Stimulated activated CD4-positive, alpha-beta T cell treated with anti-CD3 and anti-CD28 coated beads, Interleukin-15, amount 100 ng/mL, for 24 hours (primary cell): ENCODE measurements around the gene MVD.
A peak's percentile ranks its signal among the peaks of the same experiment; 100 is the strongest.
"Not testable (repeated sequence)": the region's sequence is repeated elsewhere in the genome, so short reads cannot be mapped to it uniquely, and the experiment has no call there.

Experiments used
- DNase-seq: peaks from one replicate; pipeline ENCODE4 v3.0.0-alpha.2; 2020

Gene MVD

DNA sequence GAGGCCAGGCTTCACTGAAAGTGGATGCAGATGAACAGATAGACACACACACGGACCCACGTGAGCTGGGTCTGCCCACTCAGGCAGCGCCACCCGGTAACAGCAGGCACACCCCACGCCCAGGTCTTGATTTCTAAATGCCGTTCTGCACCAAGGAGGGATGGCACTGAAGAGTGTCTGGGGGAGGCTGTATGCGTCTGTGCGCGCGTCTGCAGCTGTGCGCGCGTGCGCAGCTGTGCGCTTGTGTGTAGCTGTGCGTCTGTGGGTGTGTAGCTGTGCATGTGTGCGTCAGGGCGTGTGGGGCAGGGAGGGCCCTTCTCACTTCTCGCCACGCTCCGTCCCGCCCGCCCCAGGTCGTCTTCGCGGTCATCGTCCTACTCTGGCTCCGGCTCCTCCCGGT lies 40.0 kb downstream of the MVD start:
- no peak for DNase-seq

GRCh38 chr16:88622125-88622524 lies 40.8 kb downstream of the MVD start:
- DNase-seq: no peak

DNA sequence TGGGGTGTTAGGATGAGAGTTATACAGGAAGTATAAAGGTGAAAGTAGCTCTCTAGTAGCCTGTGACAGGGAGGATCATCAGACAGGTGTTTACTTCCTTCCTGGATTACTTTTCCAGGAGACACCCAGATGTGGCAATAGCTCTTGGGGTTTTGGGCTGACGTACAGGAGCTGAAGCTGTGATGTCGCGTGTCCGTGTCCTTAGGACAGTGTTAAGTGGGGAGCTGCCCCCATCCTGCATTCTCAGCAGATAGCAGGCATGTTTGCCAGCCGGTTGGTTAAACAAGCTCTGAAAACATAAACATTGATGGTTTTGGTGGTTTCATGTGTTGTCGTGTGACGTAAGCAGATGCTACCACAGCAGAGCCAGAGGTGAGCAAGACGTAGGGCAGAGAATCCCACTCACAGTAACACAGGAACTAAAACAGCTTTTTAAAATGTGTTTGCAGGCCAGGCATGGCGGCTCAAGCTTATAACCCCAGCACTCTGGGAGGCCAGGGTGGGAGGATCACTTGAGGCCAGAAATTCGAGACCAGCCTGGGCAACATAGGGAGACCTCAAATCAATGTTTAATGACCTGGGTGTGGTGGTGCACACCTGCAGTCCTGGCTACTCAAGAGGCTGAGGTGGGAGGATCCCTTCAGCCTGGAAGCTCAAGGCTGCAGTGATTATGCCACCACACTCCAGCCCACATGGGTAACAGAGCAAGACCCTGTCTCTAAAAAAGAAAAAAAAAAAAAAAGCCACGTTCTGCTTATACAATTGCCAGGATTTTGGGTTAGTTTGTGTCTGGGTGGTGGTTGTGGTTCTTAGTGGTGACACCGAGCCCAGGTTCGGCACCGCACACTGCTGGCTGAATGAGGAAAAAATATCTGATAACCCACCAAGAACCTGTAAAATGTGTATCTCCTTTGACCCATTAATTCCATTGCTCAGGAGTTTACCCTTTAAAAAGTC lies 42.8 kb downstream of the MVD start:
- DNase-seq: peak; percentile 34

DNA sequence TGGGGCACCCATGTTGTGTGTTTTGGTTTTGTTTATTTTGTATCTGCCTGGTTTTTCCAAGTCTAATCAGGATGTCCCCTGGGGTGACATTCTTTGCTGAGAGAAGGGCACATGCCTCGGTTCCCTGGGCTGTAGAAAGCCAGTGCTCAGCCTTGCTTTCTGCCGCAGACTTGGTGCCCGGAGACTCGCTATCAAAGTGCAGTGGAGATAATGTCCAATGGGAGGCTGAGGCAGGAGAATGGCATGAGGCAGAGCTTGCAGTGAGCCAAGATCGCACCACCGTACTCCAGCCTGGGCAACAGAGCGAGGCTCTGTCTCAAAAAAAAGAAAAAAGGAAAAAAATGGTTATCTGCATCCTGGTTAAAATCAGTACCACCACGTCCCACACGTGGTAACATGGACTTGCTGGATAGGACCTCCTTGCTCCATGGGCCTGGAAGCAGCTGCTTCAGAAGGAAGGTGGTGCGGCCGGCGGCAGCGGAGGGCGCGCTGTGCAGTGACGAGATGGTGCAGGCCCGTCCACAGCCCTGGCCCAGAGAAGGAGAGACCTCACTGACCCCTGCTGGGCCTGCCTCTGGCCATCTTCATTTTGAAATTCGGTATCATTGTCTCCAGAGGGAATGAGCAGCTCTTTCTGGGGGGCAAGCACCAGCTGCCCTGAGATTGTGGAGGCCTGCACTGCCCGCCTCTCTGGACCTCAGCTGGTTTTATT lies 43.8 kb downstream of the MVD start:
- no peak for DNase-seq

DNA sequence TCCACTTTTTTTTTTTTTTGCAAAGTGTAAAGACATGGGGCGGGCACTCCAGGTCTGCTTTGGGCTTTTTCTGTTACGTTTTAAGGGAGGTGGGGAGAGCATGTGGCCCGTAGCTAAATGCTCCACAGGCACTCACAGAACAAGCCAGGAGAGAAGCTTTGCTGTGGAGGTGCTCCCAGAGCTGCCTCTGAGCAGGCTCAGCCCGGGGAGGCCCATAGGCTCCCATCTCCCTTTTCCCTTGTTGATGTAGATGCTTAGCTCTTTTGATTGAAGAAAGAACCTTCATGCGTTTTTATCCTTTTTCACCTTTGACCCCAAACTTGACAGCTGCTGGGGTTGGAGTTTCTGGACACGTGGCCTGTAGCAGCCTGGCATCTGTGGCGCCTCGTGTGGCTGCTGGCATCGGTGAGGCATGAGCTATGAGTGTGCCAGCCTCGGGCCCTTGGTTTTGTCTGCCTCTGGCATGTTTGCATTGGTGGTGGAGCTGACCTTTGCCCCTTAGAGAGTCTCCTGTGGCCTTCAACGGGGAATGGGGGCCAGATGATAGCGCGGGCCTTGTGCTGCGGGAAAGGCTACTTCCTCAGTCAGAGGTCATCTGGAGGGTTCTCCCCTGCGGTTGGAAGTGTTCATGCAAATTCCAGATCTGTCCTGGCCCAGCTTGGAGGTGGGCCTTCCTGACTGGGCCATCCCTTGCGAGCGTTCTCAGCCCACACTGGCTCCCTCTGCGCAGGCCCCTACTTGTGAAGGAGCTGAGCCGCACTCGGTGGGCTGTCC lies 44.5 kb downstream of the MVD start:
- no peak for DNase-seq

DNA sequence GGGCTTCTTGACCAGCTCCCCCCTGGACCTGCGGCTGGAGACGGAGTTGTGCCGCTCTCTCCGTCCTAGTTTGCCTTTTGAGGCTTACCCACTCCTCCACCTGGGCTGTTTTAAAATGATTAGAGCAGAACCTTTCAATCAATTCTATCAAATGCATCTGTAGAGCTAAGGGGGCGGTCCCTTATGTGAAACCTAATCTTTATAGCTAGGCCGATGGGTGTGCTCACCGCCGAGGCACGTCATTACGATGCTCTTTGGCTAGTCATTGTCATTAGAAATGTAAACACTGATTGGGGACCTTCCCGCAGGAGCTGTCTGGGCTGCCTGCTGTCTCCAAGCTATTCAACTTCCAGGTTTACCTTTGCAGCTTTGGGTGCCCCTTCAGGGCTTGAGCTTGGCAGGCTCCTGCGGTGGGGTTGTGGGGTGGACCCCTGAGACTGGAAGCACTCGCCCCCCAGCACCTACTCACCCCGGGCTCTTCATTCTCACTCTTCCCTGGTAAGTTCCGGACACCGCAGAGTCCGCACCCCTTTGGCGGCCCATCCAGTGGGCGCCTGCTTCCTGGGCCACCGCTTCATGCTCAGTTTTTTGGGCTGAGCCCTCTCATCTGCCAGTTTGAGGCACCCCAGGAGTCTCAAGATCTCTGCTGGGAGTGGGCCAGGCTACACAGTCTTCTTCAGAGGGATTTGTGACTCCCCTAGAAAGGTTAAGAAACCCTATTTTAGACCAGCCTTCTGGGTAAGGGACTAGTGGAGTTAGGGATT lies 45.4 kb downstream of the MVD start:
- DNase-seq: no peak

GRCh38 chr16:88616736-88617135 lies 46.2 kb downstream of the MVD start:
- DNase-seq: no peak

GRCh38 chr16:88616320-88616719 lies 46.6 kb downstream of the MVD start:
- DNase-seq: no peak

DNA sequence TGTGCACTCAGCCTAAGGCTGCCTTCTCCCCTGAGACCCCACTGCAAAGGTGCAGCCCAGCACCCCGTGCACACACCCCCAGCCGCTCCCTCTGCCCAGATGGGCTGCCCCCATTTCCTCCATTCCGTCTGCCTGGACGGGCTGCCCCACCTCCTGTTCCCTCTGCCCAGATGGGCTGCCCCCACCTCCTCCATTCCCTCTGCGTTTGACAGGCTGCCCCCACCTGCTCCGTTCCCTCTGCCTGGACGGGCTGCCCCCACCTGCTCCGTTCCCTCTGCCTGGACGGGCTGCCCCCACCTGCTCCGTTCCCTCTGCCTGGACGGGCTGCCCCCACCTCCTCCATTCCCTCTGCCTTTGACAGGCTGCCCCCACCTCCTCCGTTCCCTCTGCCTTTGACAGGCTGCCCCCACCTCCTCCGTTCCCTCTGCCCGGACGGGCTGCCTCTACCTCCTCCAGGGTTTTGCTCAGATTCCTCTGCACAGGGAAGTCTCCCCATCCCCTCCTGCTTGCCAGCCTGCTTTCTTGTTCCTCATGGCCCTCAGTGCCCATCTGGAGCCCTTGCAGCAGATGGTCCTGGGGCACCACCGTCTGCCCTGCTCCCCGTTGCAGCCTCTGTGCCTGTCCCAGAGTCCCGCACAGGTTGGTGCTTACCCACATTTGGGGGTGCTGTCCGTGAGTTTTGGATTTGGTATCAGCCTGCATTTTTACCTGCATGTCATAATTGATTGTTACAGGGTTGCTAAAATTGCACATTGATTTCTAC lies 47.9 kb downstream of the MVD start:
- DNase-seq: no peak

GRCh38 chr16:88613911-88614817 lies 48.7 kb downstream of the MVD start:
- DNase-seq: no peak

DNA sequence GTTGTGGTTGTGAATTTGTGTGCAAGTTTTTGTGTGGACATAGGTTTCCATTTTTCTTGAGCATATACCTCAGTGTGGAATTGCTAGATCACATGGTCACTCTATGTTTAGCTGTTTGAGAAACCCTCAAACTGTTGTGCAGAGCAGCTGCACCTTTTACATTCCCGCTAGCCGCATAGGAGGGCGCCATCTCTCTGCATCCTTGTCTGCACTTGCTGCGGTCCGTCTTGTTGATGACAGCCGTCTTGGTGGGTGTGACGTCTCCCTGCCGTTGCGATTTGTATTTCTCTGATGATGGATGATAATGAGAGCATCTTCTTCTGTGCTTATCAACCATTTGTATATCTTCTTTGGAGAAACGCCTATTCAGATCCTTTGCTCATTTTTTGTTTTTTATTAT lies 49.6 kb downstream of the MVD start:
- no peak for DNase-seq

- DNase-seq: no peak
Observed at GRCh38 chr16:88610909-88611812, 51.7 kb downstream of the MVD start.

DNA sequence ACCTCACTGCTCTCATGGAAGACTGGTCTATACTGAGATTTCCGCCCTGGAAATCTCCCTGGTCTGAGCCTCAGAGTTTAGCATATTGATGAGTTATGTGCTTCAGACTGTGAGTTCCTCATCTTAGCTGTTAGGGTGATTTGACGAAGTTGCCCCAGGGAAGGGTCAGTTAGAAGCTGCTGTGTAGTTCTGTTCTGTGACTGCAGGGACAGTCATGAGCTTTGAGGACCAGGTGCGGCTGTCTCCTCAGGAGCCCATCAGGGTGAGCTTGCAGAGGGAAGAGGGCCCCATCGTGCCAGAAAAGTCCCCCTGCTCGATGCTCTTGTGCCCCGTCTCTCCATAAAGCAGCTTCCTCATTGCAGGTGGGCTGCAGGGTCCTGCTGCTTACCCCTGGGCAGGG lies 52.8 kb downstream of the MVD start:
- no peak for DNase-seq

GRCh38 chr16:88609426-88609825 lies 53.5 kb downstream of the MVD start:
- DNase-seq: not testable (repeated sequence)

- DNase-seq: no peak
Observed at GRCh38 chr16:88608076-88608475, 54.8 kb downstream of the MVD start.

DNA sequence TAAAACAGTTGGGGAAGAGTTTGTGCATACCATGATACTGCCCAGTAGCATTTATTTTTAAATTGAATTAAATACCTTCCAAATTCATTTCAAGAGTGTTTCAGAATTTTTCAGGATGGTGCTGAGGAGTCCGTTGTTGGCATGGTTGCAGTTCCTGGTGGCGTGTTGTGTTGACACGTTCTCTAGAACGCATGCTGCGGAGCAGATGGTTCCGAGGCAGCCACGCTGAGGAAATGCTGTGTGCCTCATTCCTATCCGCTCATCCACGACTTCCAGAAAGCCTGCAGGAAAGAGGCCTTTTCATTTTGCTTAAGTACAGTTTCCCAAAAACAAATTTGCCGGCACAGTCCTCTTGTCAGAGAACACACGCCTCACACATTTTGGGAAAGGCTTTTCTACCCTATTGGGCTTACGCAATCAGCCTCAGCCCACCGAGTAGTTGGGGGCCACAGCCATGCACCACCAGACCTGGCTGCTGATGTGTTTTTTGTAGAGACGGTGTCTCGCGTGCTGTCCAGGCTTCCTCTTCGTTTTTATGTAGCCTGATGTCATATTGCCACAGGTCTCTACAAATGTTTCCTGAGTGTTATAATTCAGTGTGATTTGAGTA lies 56.6 kb downstream of the MVD start:
- no peak for DNase-seq

- no peak for DNase-seq
Observed at GRCh38 chr16:88605186-88606147, 57.4 kb downstream of the MVD start.

GRCh38 chr16:88602091-88602490 lies 60.8 kb downstream of the MVD start:
- DNase-seq: no peak
